HepG2 (cell line): ENCODE measurements around the gene BUB1. TPM values are rescaled to one million over a fixed set of nuclear protein-coding genes. Genes with fewer than 3 reads are reported as not detected.

Source experiments
- ATAC-seq: fragments of 200-7000 bp; cut with Tn5 transposase; 3 replicates; pipeline ENCODE4 v1.9.1; 2020; ENCODE audit warnings: mild to moderate bottlenecking, moderate library complexity
- BruUV-seq: library from RNA; stranded (reverse); fragments of 400-500 nt; replicated peaks from 2 replicates; lab custom pipeline; 2021; lab: Mats Ljungman, UMichigan
- CTCF ChIA-PET: fragments of 300-600 bp; formaldehyde crosslinking; extraction: SDS; loops from one replicate; lab custom pipeline; 2021; ENCODE audit warnings: low total read pairs, inconsistent platforms, low intra/inter-chr PET ratio; lab: Yijun Ruan, JAX
- POLR2A ChIA-PET: fragments of 350-600 bp; sonication (Branson Sonifier 250); formaldehyde crosslinking; loops from one replicate; lab custom pipeline; 2020; ENCODE audit warnings: antibody characterized with exemption, inconsistent platforms; lab: Yijun Ruan, JAX
- DNase-seq: peaks from one replicate; pipeline ENCODE4 v3.0.0-alpha.2; 2015; ENCODE audit warnings: low spot score
- FAIRE-seq: peaks from 3 replicates; lab custom pipeline; 2011; peaks lifted over from hg19 to GRCh38; lab: Jason Lieb, UNC
- H2AFZ ChIP-seq: one replicate; pipeline ENCODE4 v1.6.1; 2011; ENCODE audit warnings: low read length, inconsistent platforms
- H3K27ac ChIP-seq: fragments of 300-600 bp; 3 replicates; pipeline ENCODE4 v1.8.0; 2011; ENCODE audit warnings: mixed run types, mild to moderate bottlenecking, mixed read lengths, low read length, inconsistent platforms; ENCODE audit not compliant: insufficient read depth; ENCODE audit errors: extremely low read length
- H3K27me3 ChIP-seq, 2 experiments: fragments of 200-600 bp in 1 of 2; 2 replicates in 1 of 2; 3 replicates in 1 of 2; pipeline versions ENCODE4 v1.6.0 to v1.8.0; 2011; ENCODE audit warnings: low read length in 2 of 2, mild to moderate bottlenecking in 2 of 2, moderate library complexity in 2 of 2, inconsistent platforms in 1 of 2; ENCODE audit not compliant: insufficient read depth in 2 of 2, control insufficient read depth in 1 of 2
- H3K36me3 ChIP-seq, 2 experiments: fragments of 200-600 bp in 1 of 2; replicated peaks in 1 of 2; 2 replicates in 1 of 2; 3 replicates in 1 of 2; pipeline versions ENCODE4 v1.5.1 to v1.8.0; 2011; ENCODE audit warnings: low read length in 2 of 2, inconsistent platforms in 1 of 2; ENCODE audit not compliant: insufficient read depth in 2 of 2, control insufficient read depth in 1 of 2
- H3K4me1 ChIP-seq: 2 replicates; pipeline ENCODE4 v1.5.1; 2012; ENCODE audit warnings: low read length, inconsistent platforms; ENCODE audit not compliant: insufficient read depth
- H3K4me2 ChIP-seq: 2 replicates; pipeline ENCODE4 v1.6.0; 2011; ENCODE audit warnings: low read depth, low read length, inconsistent platforms
- H3K4me3 ChIP-seq, 3 experiments: fragments of 200-600 bp in 1 of 3; sonication (generic), shearing (Covaris generic) in 1 of 3; replicated peaks in 1 of 3; 2 replicates each; pipeline ENCODE4 v1.5.1; 2011 to 2016; ENCODE audit warnings: low read length in 3 of 3, inconsistent platforms in 2 of 3, low read depth in 2 of 3, mild to moderate bottlenecking in 2 of 3, control low read depth in 1 of 3, mixed read lengths in 1 of 3; ENCODE audit not compliant: insufficient read depth in 1 of 3
- H3K79me2 ChIP-seq: one replicate; pipeline ENCODE4 v1.6.1; 2011; ENCODE audit warnings: low read length, inconsistent platforms; ENCODE audit not compliant: insufficient read depth
- H3K9ac ChIP-seq: 2 replicates; pipeline ENCODE4 v1.6.0; 2011; ENCODE audit warnings: mild to moderate bottlenecking, low read depth, low read length, inconsistent platforms; ENCODE audit not compliant: insufficient read depth
- H3K9me3 ChIP-seq: 2 replicates; pipeline ENCODE4 v1.5.1; 2012; ENCODE audit warnings: mild to moderate bottlenecking, low read length
- H4K20me1 ChIP-seq: 2 replicates; pipeline ENCODE4 v1.6.0; 2011; ENCODE audit warnings: inconsistent platforms, mild to moderate bottlenecking, low read length, moderate library complexity; ENCODE audit not compliant: insufficient read depth
- HMG20A ChIP-seq: IDR thresholded peaks from 2 replicates; pipeline ENCODE4 v1.6.1; 2016; ENCODE audit warnings: borderline replicate concordance
- HNRNPUL1 ChIP-seq: fragments of 200-400 bp; formaldehyde crosslinking; IDR thresholded peaks from 2 replicates; pipeline ENCODE4 v1.6.1; 2017; ENCODE audit warnings: low read depth, mild to moderate bottlenecking, low read length, moderate library complexity
- KLF6 ChIP-seq: IDR thresholded peaks from 2 replicates; pipeline ENCODE4 v1.8.0; 2016; ENCODE audit warnings: missing biosample characterization, missing genetic modification reagents
- PAF1 ChIP-seq: IDR thresholded peaks from 2 replicates; pipeline ENCODE4 v1.6.1; 2016; ENCODE audit warnings: missing genetic modification reagents, missing compliant biosample characterization
- SMAD9 ChIP-seq: sonication (generic); formaldehyde crosslinking; IDR thresholded peaks from 2 replicates; pipeline ENCODE4 v1.5.1; 2020; ENCODE audit warnings: mild to moderate bottlenecking, missing genetic modification reagents
- ZNF317 ChIP-seq: sonication (generic); formaldehyde crosslinking; IDR thresholded peaks from 2 replicates; pipeline ENCODE4 v1.5.0; 2020; ENCODE audit warnings: mild to moderate bottlenecking, missing genetic modification reagents
- ZNF33B ChIP-seq: sonication (generic); formaldehyde crosslinking; IDR thresholded peaks from 2 replicates; pipeline ENCODE4 v1.5.1; 2020; ENCODE audit warnings: mild to moderate bottlenecking, missing genetic modification reagents
- ZNF34 ChIP-seq: sonication (generic); formaldehyde crosslinking; IDR thresholded peaks from 2 replicates; pipeline ENCODE4 v1.4.0; 2020; ENCODE audit warnings: mild to moderate bottlenecking, missing genetic modification reagents, borderline replicate concordance
- WGBS: methylation state at CpG from one replicate; pipeline ENCODE4 v1.1.6; 2017; ENCODE audit warnings: low lambda C conversion rate; 5-methylcytosine and 5-hydroxymethylcytosine counted together
- in situ Hi-C: cut with HindIII; loops from 2 replicates; pipeline ENCODE4 v1.10.0; 2017; ENCODE audit warnings: low pct_unique_long_range_greater_than_20kb; ENCODE audit not compliant: extremely low pct_ligation_motif_present
- intact Hi-C: fragments of 100-400 bp; cut with micrococcal nuclease; formaldehyde crosslinking; loops from one replicate; pipeline ENCODE4 v1.10.0; 2022; ENCODE audit not compliant: unreplicated experiment
- polyA plus RNA-seq, 8 experiments: library from polyadenylated mRNA; depleted of rRNA in 3 of 8; stranded (reverse) in 7 of 8; unstranded in 1 of 8; fragments of >200 nt; fragmentation: Illumina TruSeq in 4 of 8; extraction: Trizol in 4 of 8; gene quantifications; 2 replicates each; pipeline versions ENCODE4 v1.2.1 to v1.2.3, GENCODE V29; 2011 to 2016; ENCODE audit warnings: low read depth in 4 of 8, missing spikeins in 1 of 8, mixed read lengths in 1 of 8; ENCODE audit not compliant: insufficient read depth in 1 of 8
- total RNA-seq, 5 experiments: library from RNA; depleted of rRNA; stranded (reverse); fragments of >200 nt; fragmentation: Illumina TruSeq; extraction: Trizol; gene quantifications; 2 replicates each; pipeline ENCODE4 v1.2.3, GENCODE V29; 2016; ENCODE audit warnings: low read depth in 1 of 5
- TF ChIP-seq, protein P1 (sequence below): IDR thresholded peaks from 2 replicates; pipeline ENCODE4 v1.6.1; 2016; ENCODE audit warnings: missing compliant biosample characterization, missing genetic modification reagents, borderline replicate concordance

The BUB1 gene
- total and polyA plus RNA-seq, 2 of the 13 experiments (the other 11 are each of a cell fraction or from before 2014, with no cell fraction given): 27.8 to 52.6 TPM

DNA sequence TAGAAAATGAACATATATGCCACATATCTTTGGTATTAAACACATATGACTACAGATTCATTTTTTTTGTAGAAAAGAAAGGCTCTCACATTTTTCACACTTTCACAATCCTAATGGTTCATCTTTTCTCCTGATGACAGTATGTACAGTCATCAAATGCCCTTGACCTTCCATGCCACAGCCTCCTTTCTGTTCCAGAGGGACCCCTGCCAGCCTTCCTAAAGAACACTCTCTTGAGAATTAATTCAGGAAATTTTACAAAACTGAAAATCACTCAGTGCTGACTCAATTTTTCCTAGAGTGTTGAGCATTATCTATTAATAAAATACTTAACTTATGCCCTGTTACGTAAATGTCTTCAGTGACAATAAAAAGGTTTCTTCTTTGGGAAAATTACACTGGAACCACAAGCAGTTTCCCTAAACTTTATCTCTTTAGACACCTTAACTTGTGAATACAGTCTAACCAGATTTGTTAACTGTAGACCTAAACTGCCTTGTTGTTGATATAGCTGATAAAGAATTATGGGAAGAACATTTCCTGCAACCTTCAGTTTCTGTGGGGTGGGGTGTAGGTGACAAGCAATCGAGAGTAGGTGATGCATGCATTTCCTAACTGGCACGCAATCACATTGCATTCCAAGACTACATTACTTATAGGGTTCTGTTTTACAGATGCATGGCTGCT is 39.2 kb upstream of the BUB1 start:
- H3K4me2 ChIP-seq: no peak overlapping the region
- POLR2A ChIA-PET: no interaction called here
- ATAC-seq (no peak), DNase-seq (no peak), FAIRE-seq (no peak)
- TF ChIP-seq ZNF317 (CRISPR knock-in tag) (no peak), KLF6 (CRISPR knock-in tag) (no peak), ZNF34 (no peak), ZNF33B (no peak), HNRNPUL1 (no peak), HMG20A (CRISPR knock-in tag) (no peak), PAF1 (CRISPR knock-in tag) (no peak), SMAD9 (CRISPR knock-in tag) (no peak)
- TF ChIP-seq, protein P1, sequence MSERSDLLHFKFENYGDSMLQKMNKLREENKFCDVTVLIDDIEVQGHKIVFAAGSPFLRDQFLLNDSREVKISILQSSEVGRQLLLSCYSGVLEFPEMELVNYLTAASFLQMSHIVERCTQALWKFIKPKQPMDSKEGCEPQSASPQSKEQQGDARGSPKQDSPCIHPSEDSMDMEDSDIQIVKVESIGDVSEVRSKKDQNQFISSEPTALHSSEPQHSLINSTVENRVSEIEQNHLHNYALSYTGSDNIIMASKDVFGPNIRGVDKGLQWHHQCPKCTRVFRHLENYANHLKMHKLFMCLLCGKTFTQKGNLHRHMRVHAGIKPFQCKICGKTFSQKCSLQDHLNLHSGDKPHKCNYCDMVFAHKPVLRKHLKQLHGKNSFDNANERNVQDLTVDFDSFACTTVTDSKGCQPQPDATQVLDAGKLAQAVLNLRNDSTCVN (CRISPR knock-in tag): no peak
- H2AFZ ChIP-seq: no peak overlapping the region
- no peak overlapping the region for H3K27ac ChIP-seq
- H3K36me3 ChIP-seq: no peaks in the 10 kb centered on the region
- no TSS peak for BruUV-seq
- in situ Hi-C loops (no loop called here), intact Hi-C loops (no loop called here)
- H4K20me1 ChIP-seq: no peaks in the 10 kb centered on the region
- no peaks in the 10 kb centered on the region for H3K9me3 ChIP-seq
- no peak overlapping the region for H3K9ac ChIP-seq
- H3K4me1 ChIP-seq: no peaks in the 10 kb centered on the region
- H3K4me3 ChIP-seq: no peak overlapping the region
- CTCF ChIA-PET: no interaction called here
- H3K27me3 ChIP-seq: peaks cover 6 to 26% of the 10 kb centered on the region in 2 experiments; a peak in 4 of 5 replicates
- no peaks in the 10 kb centered on the region for H3K79me2 ChIP-seq
- WGBS: 27% methylated on average over 3 of the region's 3 CpGs
